Upper lobe of left lung (tissue), 6 donors: Measurements from ENCODE around the gene RBPJL. TPM values are rescaled to one million over a fixed set of nuclear protein-coding genes. Genes with fewer than 3 reads are reported as not detected.

Experiments
- ATAC-seq, 2 donors: fragments of 200-7000 bp; cut with Tn5 transposase; one replicate each; pipeline ENCODE4 v1.9.1; 2022; ENCODE audit warnings: mild to moderate bottlenecking in 2 of 2, moderate library complexity in 2 of 2; ENCODE audit not compliant: low FRiP score in 2 of 2
- DNase-seq, 2 donors: peaks; one replicate each; pipeline ENCODE4 v3.0.0-alpha.2; 2019 to 2020
- H3K27ac ChIP-seq, 4 donors: fragments of 200-600 bp; sonication (generic); one replicate each; pipeline ENCODE4 v1.5.1; 2016 to 2019
- H3K27me3 ChIP-seq, 4 donors: fragments of 200-600 bp; sonication (generic); one replicate each; pipeline ENCODE4 v1.5.1; 2017 to 2019
- H3K36me3 ChIP-seq, 4 donors: fragments of 200-600 bp; sonication (generic); one replicate each; pipeline ENCODE4 v1.5.1; 2016 to 2019
- H3K4me1 ChIP-seq, 4 donors: fragments of 200-600 bp; sonication (generic); one replicate each; pipeline ENCODE4 v1.5.1; 2018 to 2019
- H3K4me3 ChIP-seq, 4 donors: fragments of 200-600 bp; sonication (generic); one replicate each; pipeline ENCODE4 v1.5.1; 2017 to 2019; ENCODE audit warnings: mild to moderate bottlenecking in 2 of 4, moderate library complexity in 1 of 4
- H3K9me3 ChIP-seq, 4 donors: fragments of 200-600 bp; sonication (generic); one replicate each; pipeline ENCODE4 v1.5.1; 2018 to 2019
- CTCF ChIP-seq, 6 experiments: fragments of 450-650 bp in 4 of 6; fragments of 200-600 bp in 2 of 6; sonication (generic) in 2 of 6; IDR thresholded peaks; one replicate each; pipeline ENCODE4 v1.5.1; 2016 to 2019; ENCODE audit warnings: antibody characterized with exemption in 6 of 6
- EP300 ChIP-seq, 4 donors: sonication (generic); formaldehyde crosslinking; IDR thresholded peaks; one replicate each; pipeline ENCODE4 v1.5.1; 2017; ENCODE audit warnings: antibody characterized with exemption in 4 of 4, control low read depth in 2 of 4
- POLR2A ChIP-seq, 4 donors: fragments of 450-650 bp; IDR thresholded peaks; one replicate each; pipeline ENCODE4 v1.5.1; 2016 to 2017; ENCODE audit warnings: antibody characterized with exemption in 4 of 4, mild to moderate bottlenecking in 2 of 4
- POLR2AphosphoS5 ChIP-seq, 2 donors: sonication (generic); formaldehyde crosslinking; IDR thresholded peaks; one replicate each; pipeline ENCODE4 v1.5.1; 2017; ENCODE audit warnings: antibody characterized with exemption in 2 of 2
- WGBS, 2 donors: methylation state at CpG; one replicate each; pipeline ENCODE4 v1.1.5; 2017 to 2018; 5-methylcytosine and 5-hydroxymethylcytosine counted together
- total RNA-seq, 6 donors: library from RNA; depleted of rRNA in 4 of 6; stranded (reverse); fragments of >200 nt in 4 of 6; gene quantifications; one replicate each; pipeline versions ENCODE4 v1.1.0 to v1.2.1, GENCODE V29; 2016 to 2021
- donor health status: DM: no; HTN: no; CAD: no; lungs with moderate emphysema.
- donor health status: DM: no; HTN: yes; CAD: no; lungs with severe emphysema.

The RBPJL gene
- total RNA-seq, 6 donors from 2014 or later: 0.09 to 0.13 TPM; not detected in 4

- ATAC-seq (no peak), DNase-seq (no peak)
- peaks cover 0 to 18% (median 3%) of the 10 kb centered on the region in 4 donors for H3K36me3 ChIP-seq
- peak overlapping the region in 3 of 4 donors; percentile 55 to 88 (median 74) for H3K4me3 ChIP-seq
- peak overlapping the region; percentile 91 to 92 (median 92) for H3K27ac ChIP-seq
- peaks cover 69 to 96% (median 81%) of the 10 kb centered on the region in 4 donors for H3K4me1 ChIP-seq
- H3K27me3 ChIP-seq: no peaks in the 10 kb centered on the region
- no peaks in the 10 kb centered on the region for H3K9me3 ChIP-seq
- TF ChIP-seq EP300 (IDR thresholded peaks at IDR 0.05): no peak
- WGBS, 2 donors: 47 to 60% methylated on average over 2 to 3 of the region's 3 CpGs
Measured at GRCh38 chr20:45341579-45341938, 34.9 kb downstream of the RBPJL start.

- 29 to 55% methylated on average over 8 to 16 of the region's 16 CpGs for WGBS, 2 donors
- Histone ChIP-seq H3K4me1 (peaks cover 73 to 96% (median 82%) of the 10 kb centered on the region in 4 donors), H3K27ac (peak overlapping the region; percentile 91 to 92 (median 92)), H3K9me3 (no peaks in the 10 kb centered on the region), H3K4me3 (peak overlapping the region in 3 of 4 donors; percentile 55 to 88 (median 74)), H3K27me3 (no peaks in the 10 kb centered on the region), H3K36me3 (peaks cover 0 to 15% (median 3%) of the 10 kb centered on the region in 4 donors)
- peak in 3 of 4 donors; percentile 34 to 70 (median 44) for TF ChIP-seq POLR2A (IDR thresholded peaks at IDR 0.05)
- no peak for TF ChIP-seq CTCF (IDR thresholded peaks at IDR 0.05)
- peak; percentile 63 to 68 for TF ChIP-seq POLR2AphosphoS5 (IDR thresholded peaks at IDR 0.05)
- peak in 1 of 4 donors; percentile 64 for TF ChIP-seq EP300 (IDR thresholded peaks at IDR 0.05)
- peak; percentile 77 to 83 for DNase-seq
- ATAC-seq: peak; percentile 2 to 66
Measured at GRCh38 chr20:45341939-45342854, 35.6 kb downstream of the RBPJL start.

GRCh38 chr20:45342855-45343531 is 36.4 kb downstream of the RBPJL start:
- peak overlapping the region; percentile 91 to 92 (median 92) for H3K27ac ChIP-seq
- peak in 1 of 2 donors; percentile 64 for DNase-seq
- H3K4me1 ChIP-seq: peaks cover 70 to 94% (median 81%) of the 10 kb centered on the region in 4 donors

GRCh38 chr20:45343532-45344167 is 37.0 kb downstream of the RBPJL start:
- no peak for DNase-seq
- Histone ChIP-seq H3K4me1 (peaks cover 68 to 92% (median 79%) of the 10 kb centered on the region in 4 donors), H3K9me3 (no peaks in the 10 kb centered on the region), H3K36me3 (peaks cover 0 to 15% (median 3%) of the 10 kb centered on the region in 4 donors), H3K27ac (peak overlapping the region; percentile 91 to 92 (median 92)), H3K4me3 (peak overlapping the region in 3 of 4 donors; percentile 55 to 88 (median 74)), H3K27me3 (no peaks in the 10 kb centered on the region)
- TF ChIP-seq POLR2AphosphoS5 (IDR thresholded peaks at IDR 0.05) (no peak), CTCF (IDR thresholded peaks at IDR 0.05) (no peak), EP300 (IDR thresholded peaks at IDR 0.05) (no peak), POLR2A (IDR thresholded peaks at IDR 0.05) (no peak)
- ATAC-seq: no peak
- 51 to 61% methylated on average over 4 to 6 of the region's 6 CpGs for WGBS, 2 donors

More at GRCh38 chr20:45342855-45343531, 36.4 kb downstream of the RBPJL start:
- ATAC-seq: no peak
- Histone ChIP-seq H3K27me3 (no peaks in the 10 kb centered on the region), H3K4me3 (peak overlapping the region in 3 of 4 donors; percentile 55 to 88 (median 74)), H3K36me3 (peaks cover 0 to 15% (median 3%) of the 10 kb centered on the region in 4 donors), H3K9me3 (no peaks in the 10 kb centered on the region)
- TF ChIP-seq CTCF (IDR thresholded peaks at IDR 0.05) (no peak), POLR2A (IDR thresholded peaks at IDR 0.05) (no peak), EP300 (IDR thresholded peaks at IDR 0.05) (no peak), POLR2AphosphoS5 (IDR thresholded peaks at IDR 0.05) (no peak)
- 56 to 58% methylated on average over 6 of the region's 6 CpGs for WGBS, 2 donors
